ENCODE measurements around the gene MLLT11. TPM values are rescaled to one million over a fixed set of nuclear protein-coding genes. Genes with fewer than 3 reads are reported as not detected.

Gene MLLT11
- total RNA-seq, 2 experiments from 2014 or later, result 4.7 to 4.8 TPM

- H3K4me3 ChIP-seq (ENCODE audit: low read depth, low read length, poor library complexity, severe bottlenecking), result peak overlapping the region; percentile 92
- CTCF ChIA-PET (ENCODE audit: unreplicated experiment), result no interaction called here
- H3K9me2 ChIP-seq (ENCODE audit: insufficient read depth, low read length), result no peaks in the 10 kb centered on the region
- POLR2A ChIA-PET, result interaction anchor here (0.5 to 2.7 kb wide), 5 partner anchors 9 to 710 kb away, joined by 3 to 7 read pairs (median 3); partner anchors contain the start of gene TNFAIP8L2
- peak overlapping the region; percentile 11; the same call in 1 of the 2 replicates for H2AFZ ChIP-seq (ENCODE audit: low read length)
- H3K79me2 ChIP-seq (ENCODE audit: insufficient read depth, low read depth, low read length), result peaks cover 65% of the 10 kb centered on the region
- TF ChIP-seq EZH2phosphoT487 (IDR thresholded peaks at IDR 0.05; ENCODE audit: borderline replicate concordance, low read depth, low read length) (no peak), CTCF (conservative IDR thresholded peaks at IDR 0.05; ENCODE audit: low read length) (no peak)
- peaks cover 46% of the 10 kb centered on the region for H3K36me3 ChIP-seq (ENCODE audit: insufficient read depth, low read length)
- peak overlapping the region; percentile 85 for H3K4me2 ChIP-seq (ENCODE audit: low read length)
- peak overlapping the region; percentile 68 for H3K27ac ChIP-seq (ENCODE audit: low read depth, low read length, poor library complexity, severe bottlenecking)
- BruUV-seq (replicated peaks), result TSS peak; percentile 49
- H3K4me1 ChIP-seq (ENCODE audit: insufficient read depth, low read length, poor library complexity, severe bottlenecking), result peaks cover 38% of the 10 kb centered on the region
- H3K9me3 ChIP-seq (ENCODE audit: low read length), result no peaks in the 10 kb centered on the region
- intact Hi-C loops (cut with micrococcal nuclease; ENCODE audit: unreplicated experiment), result loop anchor here (1.0 to 5.0 kb wide), 2 partner anchors 12 to 51 kb away; partner anchors contain the start of genes GABPB2, MINDY1 and PRUNE1
- DNase-seq (ENCODE audit: low spot score), result peak; percentile 20
- peaks cover 14% of the 10 kb centered on the region; the same call in 1 of the 2 replicates for H4K20me1 ChIP-seq (ENCODE audit: insufficient read depth, low read length)
Observed at GRCh38 chr1:151058692-151059091, 1.5 kb upstream of the MLLT11 start.

GRCh38 chr1:151059109-151060006 lies 839 bp upstream of the MLLT11 start, which contains the start of gene CDC42SE1:
Gene CDC42SE1 (minus strand): TSS chr1:151059622. CDS start chr1:151055730, 3,892 bp downstream.
- Histone ChIP-seq H3K27ac (ENCODE audit: low read depth, low read length, poor library complexity, severe bottlenecking) (peak within 1 kb of the TSS; percentile 68), H3K4me3 (ENCODE audit: low read depth, low read length, poor library complexity, severe bottlenecking) (peak within 1 kb of the TSS; percentile 92), H3K4me2 (ENCODE audit: low read length) (peak within 1 kb of the TSS; percentile 85), H4K20me1 (ENCODE audit: insufficient read depth, low read length) (peaks cover 14% of the 10 kb centered on the region; the same call in 1 of the 2 replicates), H3K9me2 (ENCODE audit: insufficient read depth, low read length) (no peaks in the 10 kb centered on the region), H3K79me2 (ENCODE audit: insufficient read depth, low read depth, low read length) (peaks cover 65% of the 10 kb centered on the region), H2AFZ (ENCODE audit: low read length) (peak within 1 kb of the TSS; percentile 77), H3K9me3 (ENCODE audit: low read length) (no peaks in the 10 kb centered on the region), H3K4me1 (ENCODE audit: insufficient read depth, low read length, poor library complexity, severe bottlenecking) (peaks cover 38% of the 10 kb centered on the region), H3K36me3 (ENCODE audit: insufficient read depth, low read length) (peaks cover 40% of the 10 kb centered on the region)
- TF ChIP-seq CTCF (conservative IDR thresholded peaks at IDR 0.05; ENCODE audit: low read length) (peak; percentile 80), EZH2phosphoT487 (IDR thresholded peaks at IDR 0.05; ENCODE audit: borderline replicate concordance, low read depth, low read length) (no peak)
- BruUV-seq (replicated peaks), result no TSS peak
- POLR2A ChIA-PET, result interaction anchor here (0.6 to 2.7 kb wide), 8 partner anchors 8 to 711 kb away, joined by 3 to 7 read pairs (median 3); partner anchors contain the start of genes ANXA9 and TNFAIP8L2
- CTCF ChIA-PET (ENCODE audit: unreplicated experiment), result interaction anchor here (1.3 kb wide), 1 partner anchor 97 kb away, joined by 4 read pairs; the partner anchor contains the start of gene TNFAIP8L2
- intact Hi-C loops (cut with micrococcal nuclease; ENCODE audit: unreplicated experiment), result loop anchor here (1.0 to 5.0 kb wide), 2 partner anchors 11 to 52 kb away; partner anchors contain the start of genes GABPB2, MINDY1 and PRUNE1
- peak; percentile 94 for DNase-seq (ENCODE audit: low spot score)

Measured in OCI-LY7 (cell line).